HG03460 (cell line): ENCODE data around the gene BANF1.
"Not testable (repeated sequence)": the region's sequence is repeated elsewhere in the genome, so short reads cannot be mapped to it uniquely, and the experiment has no call there.

Experiments used
- ATAC-seq: cut with Tn5 transposase; IDR thresholded peaks from one replicate; pipeline ENCODE4 v1.9.1; 2021; ENCODE audit not compliant: unreplicated experiment

The BANF1 gene

GRCh38 chr11:66011239-66011784, 9.0 kb downstream of the BANF1 start:
- ATAC-seq: no peak

DNA sequence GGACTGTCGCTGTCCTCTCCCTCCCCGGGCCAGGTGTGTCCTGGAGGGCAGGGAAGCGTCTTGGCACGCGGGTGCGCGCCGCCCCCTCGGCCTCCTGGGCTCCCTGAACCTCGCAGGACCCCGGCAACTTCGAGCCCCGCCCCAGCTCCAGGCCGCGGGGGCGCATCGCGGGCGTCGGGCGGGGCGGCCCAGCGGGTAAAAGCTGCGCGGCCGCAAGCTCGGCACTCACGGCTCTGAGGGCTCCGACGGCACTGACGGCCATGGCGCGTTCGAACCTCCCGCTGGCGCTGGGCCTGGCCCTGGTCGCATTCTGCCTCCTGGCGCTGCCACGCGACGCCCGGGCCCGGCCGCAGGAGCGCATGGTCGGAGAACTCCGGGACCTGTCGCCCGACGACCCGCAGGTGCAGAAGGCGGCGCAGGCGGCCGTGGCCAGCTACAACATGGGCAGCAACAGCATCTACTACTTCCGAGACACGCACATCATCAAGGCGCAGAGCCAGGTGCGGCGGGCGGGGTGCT, 9.5 kb downstream of the BANF1 start, which contains the start of gene CST6:
CST6 (plus strand) TSS at position 224 of the 519 bp plus-strand sequence; CDS start at position 261, 37 bp downstream.
- no peak for ATAC-seq

- no peak for ATAC-seq
Measured at GRCh38 chr11:66012371-66012945, 10.2 kb downstream of the BANF1 start.

GRCh38 chr11:66012946-66013761, 10.9 kb downstream of the BANF1 start:
- no peak for ATAC-seq

DNA sequence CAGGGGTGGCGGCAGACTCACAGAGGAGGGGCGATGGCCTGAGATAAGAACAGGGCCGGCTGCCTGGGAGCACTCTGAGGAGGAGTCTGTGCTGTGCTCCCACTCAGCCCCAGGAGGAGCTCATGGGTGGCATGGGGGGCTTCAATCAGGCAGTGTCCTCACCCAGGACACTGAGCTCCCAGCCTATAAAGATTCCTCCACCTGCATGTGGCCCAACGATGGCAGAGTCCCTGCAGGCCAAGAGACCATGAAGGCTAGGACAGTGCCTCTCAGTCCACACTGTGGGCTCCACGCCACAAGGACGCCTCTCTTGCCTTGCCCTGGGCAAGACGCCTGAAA, 11.4 kb downstream of the BANF1 start:
- ATAC-seq: no peak

DNA sequence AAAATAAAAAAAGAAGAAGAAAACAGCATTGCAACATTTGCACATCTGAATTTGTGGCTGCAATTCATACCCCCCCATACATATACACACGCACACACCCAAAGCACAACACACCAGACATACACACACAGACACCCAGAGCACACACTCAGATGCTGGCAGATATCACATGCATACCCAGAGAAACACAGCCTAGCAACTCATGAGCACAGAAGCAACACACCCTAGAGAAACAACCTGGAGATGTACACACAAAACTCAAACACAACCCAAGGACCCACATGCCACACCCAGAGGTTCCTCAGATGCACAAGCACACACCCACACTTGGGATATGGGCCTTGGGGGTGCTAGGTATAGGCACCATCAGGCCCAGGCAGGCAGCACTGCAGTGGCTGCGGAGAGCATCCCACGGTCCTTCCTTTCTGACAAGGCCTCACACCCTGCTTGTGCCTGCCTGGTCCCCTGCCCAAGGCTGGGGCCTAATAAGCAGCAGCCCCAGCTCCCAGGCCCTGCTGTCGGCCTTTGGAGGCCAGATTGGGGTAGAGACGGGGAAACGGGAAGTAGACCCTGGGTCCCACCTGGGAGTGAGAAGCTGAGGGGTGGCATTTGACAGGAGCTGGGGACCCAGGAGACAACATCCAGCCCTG, 12.6 kb downstream of the BANF1 start:
- ATAC-seq: no peak

- ATAC-seq: no peak
Measured at GRCh38 chr11:66015454-66015881, 13.2 kb downstream of the BANF1 start.

GRCh38 chr11:66015936-66016792, 13.9 kb downstream of the BANF1 start:
- ATAC-seq: no peak

DNA sequence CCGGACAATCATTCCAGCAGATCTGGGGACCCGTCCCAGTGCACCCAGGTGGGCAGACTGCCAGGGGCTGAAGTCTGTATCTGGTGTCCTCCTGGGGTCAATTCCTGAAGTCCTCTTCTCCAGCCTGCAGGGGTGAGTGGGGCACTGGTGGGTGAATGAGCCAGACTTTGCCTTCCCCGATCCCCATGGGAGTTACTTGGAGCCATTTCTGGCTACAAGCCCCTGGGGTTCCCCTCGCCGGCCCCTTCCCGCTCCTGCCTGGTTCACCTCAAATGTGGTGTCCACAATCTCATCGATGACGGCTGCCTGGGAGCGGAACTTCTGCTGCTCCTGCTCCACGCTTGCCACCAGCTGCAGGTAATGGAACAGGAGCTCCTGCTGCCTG, 14.5 kb downstream of the BANF1 start:
- no peak for ATAC-seq

DNA sequence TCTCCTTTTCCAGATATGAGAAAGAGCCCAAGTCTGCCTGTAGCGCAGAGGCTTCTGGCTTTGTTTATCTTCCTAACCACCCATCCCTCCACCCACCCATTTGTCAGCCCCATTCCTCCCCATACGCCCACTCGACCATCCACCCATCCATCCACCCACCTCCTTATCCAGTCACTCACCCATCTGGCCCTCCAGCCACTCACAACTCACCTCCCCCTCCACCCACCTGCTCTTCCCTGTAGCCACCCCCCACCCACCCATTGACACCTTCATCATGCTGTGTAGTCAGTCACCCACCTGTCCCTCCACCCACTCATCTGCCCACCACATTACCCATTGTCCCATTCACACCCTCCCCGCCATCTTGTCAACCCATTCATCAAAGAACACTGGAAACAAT, 15.0 kb downstream of the BANF1 start:
- no peak for ATAC-seq

DNA sequence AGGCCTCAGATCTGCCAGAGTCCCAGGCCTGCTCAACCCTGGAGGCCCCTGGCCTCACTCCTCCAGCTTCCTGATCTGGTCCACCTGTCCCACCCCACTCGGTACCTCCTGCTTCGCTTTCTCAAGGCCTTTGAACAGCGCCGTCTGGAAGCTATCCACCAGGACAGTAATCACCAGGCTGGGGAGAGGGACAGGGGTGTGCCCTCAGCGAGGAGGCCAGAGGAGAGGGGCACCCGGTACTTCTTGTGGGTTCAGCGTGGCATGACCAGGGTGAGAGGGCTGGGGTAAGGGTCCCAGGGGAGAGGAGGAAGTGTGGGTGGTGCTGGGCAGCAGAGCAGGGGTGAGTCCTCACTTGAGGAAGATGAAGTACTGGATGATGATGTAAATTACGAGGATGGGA, 17.9 kb downstream of the BANF1 start:
- no peak for ATAC-seq

DNA sequence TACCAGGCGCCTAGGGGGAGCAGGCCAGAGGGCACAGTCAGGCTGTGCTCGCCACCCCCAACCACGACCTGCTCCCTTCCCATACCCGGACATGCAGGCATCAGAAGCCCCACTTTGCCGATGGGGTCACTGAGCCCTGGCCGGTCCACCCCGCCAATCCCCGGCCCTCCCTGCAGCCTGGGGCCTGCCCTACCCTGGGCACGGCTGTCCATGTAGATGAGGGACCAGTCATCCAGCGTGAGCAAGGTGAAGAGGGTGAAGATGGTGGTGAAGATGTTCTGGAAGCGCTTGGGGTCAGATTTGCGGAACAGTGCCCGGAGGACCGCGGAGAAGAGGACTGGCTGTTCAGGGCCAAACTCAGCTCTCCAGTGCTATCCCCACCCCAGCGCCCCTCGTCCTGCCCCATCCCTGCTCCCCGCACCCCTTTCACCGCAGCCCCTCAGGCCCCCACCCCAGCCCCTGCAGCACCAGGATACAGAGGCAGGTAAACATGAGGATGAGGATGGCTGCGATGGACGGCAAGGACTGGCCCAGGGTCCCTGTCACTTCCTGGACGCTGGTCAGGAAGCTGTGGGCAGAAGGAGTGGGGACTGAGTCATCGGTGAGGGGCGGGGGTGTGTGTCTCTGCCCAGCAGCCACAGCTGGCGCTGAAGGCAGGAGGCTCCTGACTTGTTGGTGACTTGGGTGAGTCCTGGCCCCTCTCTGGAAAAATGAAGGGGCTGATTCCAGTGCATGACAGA, 18.5 kb downstream of the BANF1 start:
- no peak for ATAC-seq

DNA sequence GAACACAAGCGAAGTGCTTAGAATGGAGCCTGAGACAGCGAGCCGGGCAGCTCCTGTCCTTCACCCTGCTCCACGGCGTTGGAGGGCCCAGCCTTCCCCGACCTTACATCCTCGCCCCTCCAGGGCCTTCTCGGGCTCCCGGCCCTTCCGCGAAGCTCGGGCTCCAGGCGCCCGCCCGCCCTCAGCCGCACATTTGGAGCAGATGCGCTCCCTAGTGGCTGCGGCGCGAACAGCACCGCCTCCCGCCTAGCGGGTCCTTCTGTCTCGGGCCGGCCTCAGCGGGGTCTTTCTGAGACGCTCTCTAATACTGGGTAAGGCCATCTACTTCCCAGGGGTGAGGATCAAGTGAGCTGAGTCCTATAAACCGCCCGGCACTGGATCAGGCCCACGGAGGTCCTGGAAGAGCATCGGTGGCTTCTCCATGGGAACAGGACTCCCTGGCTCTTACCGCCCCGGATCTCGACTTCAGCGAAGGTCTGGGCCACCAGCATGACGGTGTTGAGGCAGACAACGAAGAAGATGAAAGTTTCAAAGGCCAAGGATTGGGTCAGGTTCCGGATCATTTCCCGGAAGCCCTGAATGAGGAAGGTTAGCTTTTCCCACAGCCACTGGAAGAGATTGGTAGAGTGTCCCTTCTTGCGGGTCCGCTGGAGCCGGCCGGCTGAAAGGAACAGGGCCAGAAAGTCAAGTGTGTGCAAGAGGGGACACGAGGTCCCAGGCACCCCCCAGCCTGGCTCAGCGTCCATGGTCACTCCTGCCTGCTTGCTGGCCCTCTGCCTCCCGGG, 20.3 kb downstream of the BANF1 start:
- ATAC-seq: no peak

DNA sequence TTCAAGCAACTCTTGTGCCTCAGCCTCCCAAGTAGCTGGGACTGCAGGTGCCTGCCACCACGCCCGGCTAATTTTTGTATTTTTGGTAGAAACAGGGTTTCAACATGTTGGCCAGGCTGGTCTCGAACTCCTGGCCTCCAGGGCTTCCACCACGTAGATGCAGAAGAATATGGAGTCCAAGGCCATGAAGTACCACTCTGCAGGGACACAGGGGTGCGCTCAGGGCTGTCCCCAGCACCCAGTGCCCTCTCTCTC, 20.8 kb downstream of the BANF1 start:
- not testable (repeated sequence) for ATAC-seq

DNA sequence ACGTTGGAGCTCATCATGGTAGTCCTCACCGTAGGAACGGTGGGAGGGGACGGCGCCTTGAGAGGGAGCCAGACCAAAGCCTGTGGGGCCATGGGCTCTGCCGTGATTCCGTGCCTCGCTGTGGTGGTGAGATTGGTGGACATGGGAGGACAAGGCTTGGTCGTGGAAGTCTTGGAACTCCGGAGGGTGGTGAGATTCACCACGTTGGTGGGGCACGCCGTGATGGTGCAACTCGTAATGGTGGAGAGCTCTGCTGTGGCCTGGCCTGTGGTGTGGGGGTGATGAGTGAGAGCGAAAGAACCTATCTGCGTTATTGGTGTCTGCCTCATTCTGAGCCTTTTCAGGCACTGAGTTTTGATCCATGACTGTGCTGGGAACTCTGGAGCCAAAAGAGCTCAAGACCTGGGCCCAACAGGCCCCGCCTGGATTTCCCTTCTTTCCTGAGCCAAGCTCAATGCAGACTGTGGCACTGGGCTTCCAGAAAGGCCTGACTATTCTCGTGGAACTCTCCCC, 23.8 kb downstream of the BANF1 start, which contains the start of gene CATSPER1:
CATSPER1 (minus strand) TSS at position 463 of the 513 bp plus-strand sequence; CDS start at position 363, 100 bp downstream.
- ATAC-seq: no peak

GRCh38 chr11:66032957-66033735, 30.8 kb downstream of the BANF1 start:
- ATAC-seq: no peak

- ATAC-seq: no peak
Measured at GRCh38 chr11:66035653-66036333, 33.5 kb downstream of the BANF1 start.

GRCh38 chr11:66036334-66036710, 34.0 kb downstream of the BANF1 start:
- no peak for ATAC-seq
